Large intestine (tissue), 3 donors: ENCODE results near the gene BPGM. TPM values are rescaled to one million over a fixed set of nuclear protein-coding genes. Genes with fewer than 3 reads are reported as not detected.
"Not testable (repeated sequence)": the region's sequence is repeated elsewhere in the genome, so short reads cannot be mapped to it uniquely, and the experiment has no call there.

ENCODE experiments used
- DNase-seq, 2 donors: peaks; one replicate each; pipeline versions ENCODE4 v3.0.0 to v3.0.0-alpha.2; 2013
- H3K27ac ChIP-seq: one replicate; pipeline ENCODE4 v1.5.1; 2013; ENCODE audit warnings: low read length
- H3K27me3 ChIP-seq: 2 replicates; pipeline ENCODE4 v1.6.1; 2013; ENCODE audit warnings: low read length; ENCODE audit not compliant: control insufficient read depth, insufficient read depth
- H3K36me3 ChIP-seq: 2 replicates; pipeline ENCODE4 v1.6.1; 2013; ENCODE audit warnings: low read length; ENCODE audit not compliant: control insufficient read depth, insufficient read depth
- H3K4me1 ChIP-seq: one replicate; pipeline ENCODE4 v1.6.1; 2013; ENCODE audit warnings: low read length; ENCODE audit not compliant: control insufficient read depth, insufficient read depth
- H3K4me3 ChIP-seq: one replicate; pipeline ENCODE4 v1.5.1; 2013; ENCODE audit warnings: low read length
- H3K9me3 ChIP-seq: one replicate; pipeline ENCODE4 v1.6.1; 2013; ENCODE audit warnings: mild to moderate bottlenecking, low read depth, low read length, moderate library complexity; ENCODE audit not compliant: control insufficient read depth
- WGBS: methylation state at CpG from one replicate; pipeline ENCODE4 v1.1.5; 2013; ENCODE audit warnings: low lambda C conversion rate; ENCODE audit not compliant: insufficient coverage; 5-methylcytosine and 5-hydroxymethylcytosine counted together
- polyA plus RNA-seq: library from polyadenylated mRNA; unstranded; fragments of 120-200 nt; gene quantifications from one replicate; pipeline ENCODE4 v1.2.1, GENCODE V29; 2013

Gene BPGM
- polyA plus RNA-seq, 1 donor: 14.9 TPM

DNA sequence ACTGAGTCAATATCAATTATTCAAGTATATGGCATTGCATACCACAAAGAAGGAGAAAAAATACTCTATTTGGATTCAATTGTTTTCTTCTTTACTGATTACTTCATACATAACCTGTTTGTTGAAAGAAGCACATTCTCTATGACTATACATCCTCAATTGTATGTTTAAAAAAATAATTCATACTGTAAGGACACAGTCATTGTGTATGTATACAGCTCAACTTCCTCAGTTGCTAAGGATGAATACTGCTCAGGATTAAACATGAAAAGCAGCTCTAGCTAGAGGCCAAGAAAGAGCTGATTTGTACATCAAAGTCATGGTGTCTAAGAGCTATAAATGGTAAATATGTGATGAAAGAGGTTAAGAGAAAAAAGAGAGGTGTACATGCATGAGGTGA lies 15.8 kb upstream of the BPGM start:
- Histone ChIP-seq H3K27ac (no peak overlapping the region), H3K9me3 (no peaks in the 10 kb centered on the region), H3K4me1 (no peaks in the 10 kb centered on the region), H3K36me3 (no peaks in the 10 kb centered on the region), H3K4me3 (no peak overlapping the region), H3K27me3 (peaks cover 9% of the 10 kb centered on the region)
- DNase-seq: no peak

GRCh38 chr7:134632052-134632451 lies 14.6 kb upstream of the BPGM start:
- no peak for DNase-seq
- Histone ChIP-seq H3K36me3 (no peaks in the 10 kb centered on the region), H3K9me3 (no peaks in the 10 kb centered on the region)

GRCh38 chr7:134632937-134633540 lies 13.6 kb upstream of the BPGM start:
- Histone ChIP-seq H3K27ac (no peak overlapping the region), H3K9me3 (no peaks in the 10 kb centered on the region), H3K27me3 (peaks cover 9% of the 10 kb centered on the region), H3K4me3 (no peak overlapping the region), H3K4me1 (no peaks in the 10 kb centered on the region), H3K36me3 (no peaks in the 10 kb centered on the region)
- DNase-seq: peak in 1 of 2 donors; percentile 7
- no CpG with 5 or more reads among the region's 5 CpGs for WGBS

More at GRCh38 chr7:134632052-134632451, 14.6 kb upstream of the BPGM start:
- peaks cover 9% of the 10 kb centered on the region for H3K27me3 ChIP-seq
- H3K27ac ChIP-seq: no peak overlapping the region
- H3K4me1 ChIP-seq: no peaks in the 10 kb centered on the region
- H3K4me3 ChIP-seq: no peak overlapping the region

DNA sequence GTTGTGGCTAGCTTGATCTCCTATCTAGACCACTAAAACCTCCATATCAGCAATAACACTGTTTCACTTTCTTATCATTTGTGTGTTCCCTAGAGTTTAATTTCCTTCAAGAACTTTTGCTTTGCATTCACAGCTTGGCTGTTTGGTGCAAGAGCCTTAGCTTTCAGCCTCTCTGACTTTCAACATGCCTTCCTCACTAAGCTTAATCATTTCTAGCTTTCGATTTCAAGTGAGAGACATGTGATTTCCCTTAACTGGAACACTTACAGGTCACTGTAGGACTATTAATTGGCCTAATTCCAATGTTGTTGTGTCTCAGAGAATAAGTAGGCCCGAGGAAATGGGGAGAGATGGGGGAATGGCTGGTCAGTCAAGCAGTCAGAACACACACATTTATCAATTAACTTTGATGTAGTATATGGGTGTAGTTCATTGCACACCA lies 10.6 kb upstream of the BPGM start:
- no peaks in the 10 kb centered on the region for H3K36me3 ChIP-seq
- H3K27ac ChIP-seq: no peak overlapping the region
- H3K4me1 ChIP-seq: no peaks in the 10 kb centered on the region
- peak in 1 of 2 donors; percentile 38 for DNase-seq
- WGBS: no CpG with 5 or more reads among the region's 2 CpGs
- no peaks in the 10 kb centered on the region for H3K9me3 ChIP-seq
- no peak overlapping the region for H3K4me3 ChIP-seq
- H3K27me3 ChIP-seq: no peaks in the 10 kb centered on the region

GRCh38 chr7:134637441-134637840 lies 9.2 kb upstream of the BPGM start:
- H3K9me3 ChIP-seq: no peaks in the 10 kb centered on the region
- no peaks in the 10 kb centered on the region for H3K4me1 ChIP-seq
- DNase-seq: no peak
- no peak overlapping the region for H3K27ac ChIP-seq
- 80% methylated on average over 1 of the region's 4 CpGs for WGBS
- H3K4me3 ChIP-seq: no peak overlapping the region
- H3K27me3 ChIP-seq: no peaks in the 10 kb centered on the region
- no peaks in the 10 kb centered on the region for H3K36me3 ChIP-seq

- Histone ChIP-seq H3K27me3 (no peaks in the 10 kb centered on the region), H3K9me3 (no peaks in the 10 kb centered on the region), H3K4me1 (no peaks in the 10 kb centered on the region), H3K27ac (no peak overlapping the region), H3K4me3 (no peak overlapping the region), H3K36me3 (no peaks in the 10 kb centered on the region)
- no peak for DNase-seq
- WGBS: 80% methylated on average over 1 of the region's 7 CpGs
These were observed 8.5 kb upstream of the BPGM start for GRCh38 chr7:134637934-134638719.

DNA sequence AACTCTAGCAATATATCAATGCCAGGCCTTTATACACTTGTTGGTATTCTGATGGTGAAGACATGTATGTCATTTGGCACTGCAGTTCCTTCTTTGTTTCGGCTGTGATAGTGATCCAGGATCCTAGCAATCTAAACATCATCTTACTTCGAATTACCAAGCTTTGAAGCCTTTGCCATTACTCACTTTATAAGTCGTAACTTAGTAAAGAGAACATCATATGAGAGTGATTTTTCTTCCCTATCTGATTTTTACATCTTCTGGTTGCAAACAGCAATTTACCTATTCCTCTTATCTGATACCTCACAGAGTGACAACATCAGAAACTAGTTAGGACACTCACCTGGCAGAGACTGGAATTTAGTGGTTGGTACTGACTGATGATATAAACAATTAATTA lies 7.6 kb upstream of the BPGM start:
- Histone ChIP-seq H3K27ac (no peak overlapping the region), H3K4me1 (no peaks in the 10 kb centered on the region), H3K9me3 (no peaks in the 10 kb centered on the region), H3K27me3 (no peaks in the 10 kb centered on the region), H3K36me3 (no peaks in the 10 kb centered on the region), H3K4me3 (no peak overlapping the region)
- no peak for DNase-seq
- WGBS: 73% methylated on average over 3 of the region's 3 CpGs

DNA sequence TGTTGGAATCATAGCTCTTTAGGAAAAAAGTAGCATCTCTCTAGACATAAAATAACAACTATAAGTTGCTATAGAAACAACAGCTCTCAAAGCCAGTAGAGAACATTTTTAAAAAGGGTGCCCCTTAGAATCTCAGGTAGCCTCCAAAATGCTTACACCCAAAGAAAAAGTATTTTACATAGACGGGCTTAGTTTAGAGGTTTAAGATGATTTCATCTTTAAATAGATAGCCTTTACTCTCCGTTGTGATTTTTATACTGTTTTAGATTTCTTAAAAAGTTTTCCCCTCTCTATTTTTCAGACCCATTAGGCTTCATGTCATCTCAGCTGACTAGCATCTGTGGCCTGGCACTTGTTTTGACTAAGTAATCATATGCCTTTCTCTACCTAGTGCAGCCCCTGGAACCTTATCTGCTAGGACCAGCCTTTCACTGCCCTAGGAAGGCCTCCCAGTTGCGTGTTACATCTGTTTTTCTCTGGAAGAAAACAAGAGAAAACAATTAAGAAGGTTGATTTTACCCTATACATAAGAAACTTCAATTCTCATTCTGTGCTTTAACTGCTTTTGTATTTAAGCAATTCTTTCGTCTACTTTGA lies 6.9 kb upstream of the BPGM start:
- Histone ChIP-seq H3K4me1 (no peaks in the 10 kb centered on the region), H3K4me3 (no peak overlapping the region), H3K9me3 (no peaks in the 10 kb centered on the region), H3K36me3 (no peaks in the 10 kb centered on the region), H3K27ac (no peak overlapping the region), H3K27me3 (no peaks in the 10 kb centered on the region)
- 95% methylated on average over 2 of the region's 4 CpGs for WGBS
- DNase-seq: no peak

GRCh38 chr7:134640842-134641715 lies 5.6 kb upstream of the BPGM start:
- Histone ChIP-seq H3K36me3 (no peaks in the 10 kb centered on the region), H3K9me3 (no peaks in the 10 kb centered on the region), H3K27ac (no peak overlapping the region), H3K4me1 (peaks cover 3% of the 10 kb centered on the region), H3K27me3 (no peaks in the 10 kb centered on the region), H3K4me3 (no peak overlapping the region)
- 100% methylated on average over 1 of the region's 3 CpGs for WGBS
- DNase-seq: no peak

DNA sequence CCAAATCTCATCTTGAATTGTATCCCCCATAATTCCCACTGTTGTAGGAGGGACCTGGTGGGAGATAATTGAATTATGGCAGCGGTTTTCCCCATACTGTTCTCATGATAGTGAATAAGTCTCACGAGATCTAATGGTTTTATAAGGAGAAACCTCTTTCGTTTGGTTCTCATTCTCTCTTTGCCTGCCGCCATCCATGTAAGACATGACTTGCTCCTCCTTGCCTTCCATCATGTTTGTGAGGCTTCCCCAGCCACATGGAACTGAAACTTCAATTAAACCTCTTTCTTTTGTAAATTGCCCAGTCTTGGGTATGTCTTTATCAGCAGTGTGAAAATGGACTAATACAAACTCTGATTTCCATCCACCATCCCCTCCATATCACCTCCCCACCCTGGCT lies 4.7 kb upstream of the BPGM start:
- not testable (repeated sequence) for H3K4me1 ChIP-seq, DNase-seq, H3K4me3 ChIP-seq, H3K9me3 ChIP-seq, H3K36me3 ChIP-seq, H3K27ac ChIP-seq, H3K27me3 ChIP-seq
- WGBS: 100% methylated on average over 1 of the region's 4 CpGs
